GM23248 (cell line): Measurements from ENCODE around the gene ZSCAN5C. TPM values are rescaled to one million over a fixed set of nuclear protein-coding genes. Genes with fewer than 3 reads are reported as not detected.
A peak's percentile ranks its signal among the peaks of the same experiment; 100 is the strongest.

ENCODE experiments used
- DNase-seq: peaks from one replicate; pipeline ENCODE4 v3.0.0-alpha.2; 2015
- H2AFZ ChIP-seq: fragments of 200-600 bp; sonication (generic); 2 replicates; pipeline ENCODE4 v1.6.1; 2016; ENCODE audit warnings: antibody characterized with exemption
- H3F3A ChIP-seq: fragments of 200-600 bp; sonication (generic); 2 replicates; pipeline ENCODE4 v1.6.1; 2016; ENCODE audit warnings: mild to moderate bottlenecking, antibody characterized with exemption, mixed run types; ENCODE audit not compliant: insufficient read depth
- H3K27ac ChIP-seq: fragments of 200-600 bp; sonication (generic); 2 replicates; pipeline ENCODE4 v1.5.1; 2016; ENCODE audit warnings: mild to moderate bottlenecking
- H3K27me3 ChIP-seq: fragments of 200-600 bp; sonication (generic); replicated peaks from 2 replicates; pipeline ENCODE4 v1.6.1; 2016; ENCODE audit warnings: mild to moderate bottlenecking; ENCODE audit not compliant: insufficient read depth
- H3K36me3 ChIP-seq: fragments of 200-600 bp; sonication (generic); 2 replicates; pipeline ENCODE4 v1.6.1; 2016; ENCODE audit warnings: low read depth, mild to moderate bottlenecking
- H3K4me1 ChIP-seq: fragments of 200-600 bp; sonication (generic); 2 replicates; pipeline ENCODE4 v1.6.1; 2016; ENCODE audit warnings: mild to moderate bottlenecking; ENCODE audit not compliant: insufficient read depth
- H3K4me2 ChIP-seq: fragments of 200-600 bp; sonication (generic); one replicate; pipeline ENCODE4 v1.6.1; 2016; ENCODE audit warnings: mild to moderate bottlenecking; ENCODE audit not compliant: unreplicated experiment
- H3K4me3 ChIP-seq: fragments of 200-600 bp; sonication (generic); 2 replicates; pipeline ENCODE4 v1.5.1; 2016; ENCODE audit warnings: mild to moderate bottlenecking
- H3K79me2 ChIP-seq: fragments of 200-600 bp; sonication (generic); 2 replicates; pipeline ENCODE4 v1.6.1; 2016; ENCODE audit warnings: mild to moderate bottlenecking; ENCODE audit not compliant: insufficient read depth
- H3K9ac ChIP-seq: fragments of 200-600 bp; sonication (generic); 2 replicates; pipeline ENCODE4 v1.6.1; 2016; ENCODE audit warnings: mild to moderate bottlenecking
- H3K9me2 ChIP-seq: fragments of 200-600 bp; sonication (generic); 2 replicates; pipeline ENCODE4 v1.6.1; 2016; ENCODE audit warnings: mixed run types, mild to moderate bottlenecking, moderate library complexity; ENCODE audit not compliant: insufficient read depth
- H3K9me3 ChIP-seq: fragments of 200-600 bp; sonication (generic); one replicate; pipeline ENCODE4 v1.6.1; 2017; ENCODE audit warnings: low read depth
- H4K20me1 ChIP-seq: fragments of 200-600 bp; sonication (generic); 2 replicates; pipeline ENCODE4 v1.6.0; 2016; ENCODE audit not compliant: insufficient read depth
- EZH2 ChIP-seq: fragments of 200-600 bp; sonication (generic); IDR thresholded peaks from 2 replicates; pipeline ENCODE4 v1.6.1; 2018; ENCODE audit warnings: antibody characterized with exemption, mild to moderate bottlenecking; ENCODE audit not compliant: insufficient read depth, poor library complexity, severe bottlenecking
- EZH2phosphoT487 ChIP-seq: fragments of 200-600 bp; sonication (generic); IDR thresholded peaks from 2 replicates; pipeline ENCODE4 v1.6.1; 2018; ENCODE audit warnings: antibody characterized with exemption, moderate library complexity, mild to moderate bottlenecking, low read depth; ENCODE audit not compliant: insufficient read depth
- WGBS, 2 experiments: methylation state at CpG; one replicate each; pipeline ENCODE4 v1.1.6; 2015 to 2017; ENCODE audit warnings: low lambda C conversion rate in 2 of 2, low coverage in 1 of 2; ENCODE audit errors: missing lambda C conversion rate in 2 of 2; 5-methylcytosine and 5-hydroxymethylcytosine counted together
- in situ Hi-C: fragments of 300-500 bp; cut with MboI; formaldehyde crosslinking; loops from 2 replicates; pipeline ENCODE4 v1.15.0; 2020
- polyA plus RNA-seq: library from polyadenylated mRNA; unstranded; fragments of >200 nt; fragmentation: Nextera tagmentation; extraction: Ambion mirVana; gene quantifications from 2 replicates; pipeline ENCODE4 v1.2.1, GENCODE V29; 2016
- total RNA-seq: library from RNA; depleted of rRNA; stranded (reverse); fragments of >200 nt; shearing (Covaris generic); gene quantifications from 2 replicates; pipeline ENCODE4 v1.2.3, GENCODE V29; 2014; rRNA removed

Gene ZSCAN5C
- total and polyA plus RNA-seq, 2 experiments from 2014 or later: not detected

- no peaks in the 10 kb centered on the region for H3F3A ChIP-seq
- in situ Hi-C loops: no loop called here
- no peaks in the 10 kb centered on the region for H3K36me3 ChIP-seq
- no peaks in the 10 kb centered on the region for H3K79me2 ChIP-seq
- H3K4me2 ChIP-seq: no peak overlapping the region
- WGBS, 2 experiments: 48 to 53% methylated on average over 9 to 10 of the region's 10 CpGs
- TF ChIP-seq EZH2 (no peak), EZH2phosphoT487 (no peak)
- no peak overlapping the region for H3K27ac ChIP-seq
- peak overlapping the region; percentile 88 for H2AFZ ChIP-seq
- H3K4me1 ChIP-seq: no peaks in the 10 kb centered on the region
- H3K27me3 ChIP-seq: no peaks in the 10 kb centered on the region
- peak; percentile 79 for DNase-seq
- no peak overlapping the region for H3K4me3 ChIP-seq
- no peaks in the 10 kb centered on the region for H4K20me1 ChIP-seq
- no peaks in the 10 kb centered on the region for H3K9me2 ChIP-seq
- no peaks in the 10 kb centered on the region for H3K9me3 ChIP-seq
- H3K9ac ChIP-seq: no peak overlapping the region
These were observed 50.8 kb downstream of the ZSCAN5C start for GRCh38 chr19:56252699-56253422.

DNA sequence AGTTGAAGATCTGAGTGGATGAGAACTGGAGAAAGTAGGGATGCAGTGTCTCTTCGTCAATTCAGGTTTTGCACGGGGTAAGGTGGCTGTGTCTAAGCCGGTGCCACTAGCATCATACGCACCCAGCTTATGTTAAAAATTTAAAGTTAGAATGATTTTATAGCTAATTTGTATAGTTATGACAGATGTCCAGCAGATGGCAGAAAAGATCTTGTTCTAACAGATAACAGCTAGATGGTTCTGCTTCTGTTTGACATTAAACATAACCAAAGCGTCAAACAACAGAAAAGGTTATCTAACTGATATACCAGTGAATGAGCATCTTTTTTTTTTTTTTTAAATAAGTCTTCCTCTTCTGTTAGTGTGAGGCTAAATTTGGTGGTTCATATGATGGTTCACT lies 51.7 kb downstream of the ZSCAN5C start:
- peak; percentile 79 for DNase-seq
- in situ Hi-C loops: no loop called here
- WGBS, 2 experiments: 28 to 33% methylated on average over 5 of the region's 5 CpGs

GRCh38 chr19:56258272-56258671 lies 56.2 kb downstream of the ZSCAN5C start:
- Histone ChIP-seq H3K36me3 (no peaks in the 10 kb centered on the region), H3K27me3 (no peaks in the 10 kb centered on the region), H3K79me2 (no peaks in the 10 kb centered on the region), H3K27ac (no peak overlapping the region), H2AFZ (no peak overlapping the region), H3K4me2 (no peak overlapping the region), H3F3A (no peaks in the 10 kb centered on the region), H3K9me3 (no peaks in the 10 kb centered on the region), H4K20me1 (no peaks in the 10 kb centered on the region), H3K4me1 (no peaks in the 10 kb centered on the region), H3K4me3 (no peak overlapping the region), H3K9ac (no peak overlapping the region), H3K9me2 (no peaks in the 10 kb centered on the region)
- no peak for DNase-seq
- in situ Hi-C loops: no loop called here
- 85 to 93% methylated on average over 12 of the region's 12 CpGs for WGBS, 2 experiments
- TF ChIP-seq EZH2phosphoT487 (no peak), EZH2 (no peak)

More for the DNA sequence above, 51.7 kb downstream of the ZSCAN5C start:
- Histone ChIP-seq H3K9me2 (no peaks in the 10 kb centered on the region), H3K36me3 (no peaks in the 10 kb centered on the region), H3K4me1 (no peaks in the 10 kb centered on the region), H3K27me3 (no peaks in the 10 kb centered on the region), H3K4me2 (no peak overlapping the region), H4K20me1 (no peaks in the 10 kb centered on the region), H3K9me3 (no peaks in the 10 kb centered on the region), H2AFZ (no peak overlapping the region), H3K27ac (no peak overlapping the region), H3K9ac (no peak overlapping the region), H3F3A (no peaks in the 10 kb centered on the region), H3K4me3 (no peak overlapping the region), H3K79me2 (no peaks in the 10 kb centered on the region)
- TF ChIP-seq EZH2 (no peak), EZH2phosphoT487 (no peak)

Other genes with a start within 250 kb of the ZSCAN5C start
- not detected in 2 replicates for gene NLRP5, start 215.5 kb upstream of the ZSCAN5C start, total RNA-seq
- not detected in 2 replicates for gene NLRP5, start 215.5 kb upstream of the ZSCAN5C start, polyA plus RNA-seq
- gene ZNF787, start 81.0 kb upstream of the ZSCAN5C start, total RNA-seq: 19.5 and 21.4 TPM in 2 replicates
- gene ZNF787, start 81.0 kb upstream of the ZSCAN5C start, polyA plus RNA-seq: 1.5 and 1.7 TPM in 2 replicates
- gene ZNF444, start 61.0 kb upstream of the ZSCAN5C start, total RNA-seq: 21.8 and 25.3 TPM in 2 replicates
- 7.7 and 9.6 TPM in 2 replicates for gene ZNF444, start 61.0 kb upstream of the ZSCAN5C start, polyA plus RNA-seq
- gene GALP, start 26.3 kb upstream of the ZSCAN5C start, total RNA-seq: not detected in 2 replicates
- gene GALP, start 26.3 kb upstream of the ZSCAN5C start, polyA plus RNA-seq: not detected in 2 replicates
- gene ZSCAN5B, start 4.5 kb upstream of the ZSCAN5C start, total RNA-seq: not detected in 2 replicates
- not detected in 2 replicates for gene ZSCAN5B, start 4.5 kb upstream of the ZSCAN5C start, polyA plus RNA-seq
- not detected in 2 replicates for gene EDDM13, start 70.5 kb downstream of the ZSCAN5C start, total RNA-seq
- gene EDDM13, start 70.5 kb downstream of the ZSCAN5C start, polyA plus RNA-seq: not detected in 2 replicates
- 3.5 and 4.2 TPM in 2 replicates for gene ZSCAN5A, start 112.6 kb downstream of the ZSCAN5C start, total RNA-seq
- 4.3 and 4.4 TPM in 2 replicates for gene ZSCAN5A, start 112.6 kb downstream of the ZSCAN5C start, polyA plus RNA-seq
- 4.2 TPM in 2 replicates for gene ZNF582, start 191.3 kb downstream of the ZSCAN5C start, total RNA-seq
- gene ZNF582, start 191.3 kb downstream of the ZSCAN5C start, polyA plus RNA-seq: 4.8 and 5.0 TPM in 2 replicates
- 6.7 and 8.0 TPM in 2 replicates for gene ZNF583, start 202.1 kb downstream of the ZSCAN5C start, total RNA-seq
- 5.7 and 6.1 TPM in 2 replicates for gene ZNF583, start 202.1 kb downstream of the ZSCAN5C start, polyA plus RNA-seq